ENCODE measurements around the gene MICOS13. TPM values are rescaled to one million over a fixed set of nuclear protein-coding genes. Genes with fewer than 3 reads are reported as not detected.

The MICOS13 gene
- total and polyA plus RNA-seq, 2 experiments from 2014 or later: 15.5 to 54.6 TPM

- TF ChIP-seq ZNF462 (CRISPR knock-in tag; IDR thresholded peaks at IDR 0.05): no peak
Measured at GRCh38 chr19:5677580-5677979, 2.7 kb downstream of the MICOS13 start (continued).

GRCh38 chr19:5677136-5677535 lies 3.2 kb downstream of the MICOS13 start:
- Mint-ChIP-seq H3K9me3 (no peaks in the 10 kb centered on the region), H3K27me3 (ENCODE audit: insufficient read depth, low read depth, poor library complexity) (peaks cover 33% of the 10 kb centered on the region), H3K36me3 (ENCODE audit: low read depth) (peaks cover 12% of the 10 kb centered on the region), H3K4me3 (no peak overlapping the region), H3K4me1 (peaks cover 17% of the 10 kb centered on the region), H3K27ac (no peak overlapping the region)
- H2AFZ ChIP-seq: no peak overlapping the region
- H3K36me3 ChIP-seq (ENCODE audit: insufficient read depth): no peaks in the 10 kb centered on the region
- DNase-seq (ENCODE audit: low spot score): no peak
- H4K20me1 ChIP-seq (replicated peaks; ENCODE audit: insufficient read depth): no peaks in the 10 kb centered on the region; the same call in none of the 2 replicates
- H3F3A ChIP-seq (replicated peaks; ENCODE audit: low read depth): 0 out of 2 replicates have a peak, but pooled peaks cover 4% of the 10 kb centered on the region
- H3K9me2 ChIP-seq (ENCODE audit: insufficient read depth): peaks cover 7% of the 10 kb centered on the region
- no peaks in the 10 kb centered on the region for H3K27me3 ChIP-seq (ENCODE audit: insufficient read depth)
- no peaks in the 10 kb centered on the region for H3K79me2 ChIP-seq (replicated peaks; ENCODE audit: insufficient read depth)
- ATAC-seq: no peak
- no peak for TF ChIP-seq EZH2 (IDR thresholded peaks at IDR 0.05; ENCODE audit: low read depth, unreplicated experiment)
- no peak for TF ChIP-seq JUNB (IDR thresholded peaks at IDR 0.05; ENCODE audit: unreplicated experiment)
- no peak for TF ChIP-seq STAT1 (IDR thresholded peaks at IDR 0.05; ENCODE audit: unreplicated experiment)
- TF ChIP-seq POLR2AphosphoS5 (IDR thresholded peaks at IDR 0.05; ENCODE audit: low read depth): no peak
- H3K4me2 ChIP-seq: no peak overlapping the region
- H3K27ac ChIP-seq (ENCODE audit: low read depth): no peak overlapping the region
- no peak overlapping the region for H3K4me3 ChIP-seq
- H3K4me1 ChIP-seq (ENCODE audit: insufficient read depth): no peaks in the 10 kb centered on the region; the same call in 1 of the 2 replicates

- H2AFZ ChIP-seq: no peak overlapping the region
- no peaks in the 10 kb centered on the region for H3K36me3 ChIP-seq (ENCODE audit: insufficient read depth)
- no peak overlapping the region for H3K4me2 ChIP-seq
- no peak overlapping the region for H3K27ac Mint-ChIP-seq
- no peaks in the 10 kb centered on the region; the same call in none of the 2 replicates for H4K20me1 ChIP-seq (replicated peaks; ENCODE audit: insufficient read depth)
- no peaks in the 10 kb centered on the region for H3K79me2 ChIP-seq (replicated peaks; ENCODE audit: insufficient read depth)
- H3K4me3 Mint-ChIP-seq: no peak overlapping the region
- H3K27me3 ChIP-seq (ENCODE audit: insufficient read depth): no peaks in the 10 kb centered on the region
- peaks cover 14% of the 10 kb centered on the region for H3K36me3 Mint-ChIP-seq (ENCODE audit: low read depth)
- H3K4me3 ChIP-seq: no peak overlapping the region
- H3K9me2 ChIP-seq (ENCODE audit: insufficient read depth): peaks cover 3% of the 10 kb centered on the region
- H3K4me1 Mint-ChIP-seq: peaks cover 17% of the 10 kb centered on the region
- H3K4me1 ChIP-seq (ENCODE audit: insufficient read depth): no peaks in the 10 kb centered on the region; the same call in 1 of the 2 replicates
- 0 out of 2 replicates have a peak, but pooled peaks cover 4% of the 10 kb centered on the region for H3F3A ChIP-seq (replicated peaks; ENCODE audit: low read depth)
- DNase-seq (ENCODE audit: low spot score) (no peak), ATAC-seq (no peak)
- no peaks in the 10 kb centered on the region for H3K9me3 Mint-ChIP-seq
- peaks cover 33% of the 10 kb centered on the region for H3K27me3 Mint-ChIP-seq (ENCODE audit: insufficient read depth, low read depth, poor library complexity)
- no peak overlapping the region for H3K27ac ChIP-seq (ENCODE audit: low read depth)
- TF ChIP-seq EZH2phosphoT487 (IDR thresholded peaks at IDR 0.05; ENCODE audit: unreplicated experiment) (no peak), EZH2 (IDR thresholded peaks at IDR 0.05; ENCODE audit: low read depth, unreplicated experiment) (no peak), JUNB (IDR thresholded peaks at IDR 0.05; ENCODE audit: unreplicated experiment) (no peak), STAT1 (IDR thresholded peaks at IDR 0.05; ENCODE audit: unreplicated experiment) (no peak), REST (IDR thresholded peaks at IDR 0.05; ENCODE audit: unreplicated experiment) (no peak)
Measured at GRCh38 chr19:5676772-5677105, 3.6 kb downstream of the MICOS13 start.

Measured in GM23338 (cell line).